Stimulated activated CD8-positive, alpha-beta memory T cell treated with anti-CD3 and anti-CD28 coated beads, Interleukin-2, amount 100 ng/mL, for 1 hour (primary cell): ENCODE data around the gene EXOC6B.

Experiments used
- DNase-seq, 2 donors: peaks; one replicate each; pipeline ENCODE4 v3.0.0-alpha.2; 2020; ENCODE audit warnings: low read depth in 2 of 2

Gene EXOC6B

GRCh38 chr2:72738096-72738495, 87.7 kb downstream of the EXOC6B start:
- DNase-seq = no peak

- no peak for DNase-seq
Measured at GRCh38 chr2:72734432-72734831, 91.4 kb downstream of the EXOC6B start.

- DNase-seq = no peak
Measured at GRCh38 chr2:72731116-72731515, 94.7 kb downstream of the EXOC6B start.

DNA sequence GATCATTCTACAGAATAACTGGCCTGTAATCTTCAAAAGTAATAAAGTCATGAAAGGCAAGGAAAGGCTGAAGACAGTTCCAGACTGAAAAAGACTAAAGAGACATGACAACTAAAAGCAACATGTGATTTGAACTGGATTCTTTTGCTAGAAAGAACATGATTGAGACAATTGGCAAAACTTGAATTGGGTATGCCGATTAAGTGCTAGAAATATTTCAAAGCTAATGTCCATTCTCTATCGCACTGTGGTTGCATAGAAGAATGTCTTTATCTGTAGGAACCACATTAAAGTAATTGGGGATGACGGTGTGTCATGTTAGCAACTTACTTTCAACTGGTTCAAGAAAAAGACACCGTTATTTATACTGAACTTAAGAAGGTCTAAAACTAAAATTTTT, 98.5 kb downstream of the EXOC6B start:
- no peak for DNase-seq

- DNase-seq = no peak
Measured at GRCh38 chr2:72723769-72724370, 102.0 kb downstream of the EXOC6B start.

DNA sequence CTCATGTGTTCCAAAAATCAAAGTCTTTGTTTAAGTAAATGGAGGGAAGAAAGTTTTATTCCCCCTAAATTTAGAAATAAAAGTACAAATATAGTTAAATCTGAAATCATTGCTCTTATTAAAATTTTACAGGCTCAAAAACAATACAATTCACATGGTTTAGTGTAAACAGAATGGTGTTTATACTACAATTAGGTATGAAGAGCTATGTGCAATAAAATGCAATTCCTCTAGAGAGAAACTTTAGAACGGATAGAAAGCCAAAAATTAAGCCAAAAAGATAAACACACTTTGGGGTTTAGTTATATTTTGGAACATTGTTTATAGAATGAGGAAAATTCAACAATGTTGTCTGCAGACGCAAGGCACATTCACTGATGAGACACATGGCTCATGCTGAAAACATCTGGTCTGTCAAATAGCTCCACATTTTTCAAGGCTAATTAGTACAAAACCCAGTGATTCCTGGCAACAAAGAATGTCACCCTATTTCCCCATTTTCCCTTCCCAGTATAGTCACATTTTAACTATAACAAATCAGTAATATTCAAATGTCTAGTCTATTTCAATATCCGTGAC, 103.3 kb downstream of the EXOC6B start:
- no peak for DNase-seq

DNA sequence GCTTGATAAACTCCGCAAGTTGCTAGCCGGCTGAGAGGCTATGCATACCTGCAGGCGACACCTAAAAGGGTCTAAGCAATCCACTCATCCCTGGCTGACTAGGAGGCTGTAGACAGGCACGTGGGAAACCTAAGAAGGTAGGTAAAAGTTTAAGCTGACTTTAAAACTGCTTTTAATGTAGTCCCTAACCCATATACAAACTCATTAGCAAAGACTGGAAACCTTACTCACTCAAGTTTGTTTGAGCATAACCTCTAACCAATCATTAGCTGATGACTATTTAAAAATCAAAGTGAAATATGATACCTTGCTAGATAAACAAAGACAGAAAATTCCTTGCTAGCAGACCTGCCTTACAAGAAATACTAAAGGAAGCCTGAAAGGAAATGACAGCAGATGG, 106.4 kb downstream of the EXOC6B start:
- no peak for DNase-seq

- DNase-seq = no peak
Measured at GRCh38 chr2:72718876-72719275, 107.0 kb downstream of the EXOC6B start.

DNA sequence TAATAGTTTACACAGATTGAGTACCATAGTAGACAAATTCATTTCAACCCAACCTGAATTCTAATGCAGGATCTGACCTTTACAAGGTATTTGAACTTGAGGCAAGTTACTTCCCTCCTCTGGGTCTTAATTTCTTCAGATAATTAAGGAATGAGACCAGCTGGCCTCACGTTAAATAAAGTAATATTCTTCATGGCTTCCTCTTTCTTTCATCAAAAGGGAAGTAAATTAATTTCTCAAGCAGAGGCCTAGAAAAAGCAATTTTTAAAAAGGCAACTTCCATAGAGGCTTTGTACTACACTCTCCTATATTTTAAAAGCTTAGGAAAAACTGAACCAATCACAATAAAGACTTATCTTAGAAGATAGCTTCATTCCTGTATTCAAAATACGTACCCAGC, 109.2 kb downstream of the EXOC6B start:
- DNase-seq = no peak

GRCh38 chr2:72713857-72714256, 112.0 kb downstream of the EXOC6B start:
- DNase-seq = no peak

DNA sequence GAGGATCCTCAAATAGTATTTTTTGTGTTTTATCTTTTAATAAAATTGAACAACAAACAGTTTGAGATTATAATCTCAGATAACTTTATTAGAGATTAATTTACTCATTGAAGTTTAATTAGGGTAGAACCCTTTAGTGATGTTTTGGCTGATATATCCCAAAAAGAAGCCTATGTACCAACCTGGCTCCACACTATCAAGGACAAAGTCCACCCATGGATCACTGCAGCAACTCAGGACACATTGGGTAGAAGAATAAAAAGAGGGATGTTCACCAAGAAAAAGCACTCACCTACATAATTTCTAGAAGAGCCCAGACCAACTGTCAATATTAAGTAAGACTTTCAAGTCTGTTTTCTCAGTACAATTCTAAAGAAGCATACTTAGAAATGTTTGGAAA, 112.9 kb downstream of the EXOC6B start:
- DNase-seq = no peak

- no peak for DNase-seq
Measured at GRCh38 chr2:72712304-72712703, 113.5 kb downstream of the EXOC6B start.

- DNase-seq = no peak
Measured at GRCh38 chr2:72710418-72711152, 115.2 kb downstream of the EXOC6B start.

- DNase-seq = no peak
Measured at GRCh38 chr2:72708236-72708635, 117.6 kb downstream of the EXOC6B start.

GRCh38 chr2:72698300-72698699, 127.5 kb downstream of the EXOC6B start:
- DNase-seq = no peak

- DNase-seq = no peak
Measured at GRCh38 chr2:72696559-72696958, 129.3 kb downstream of the EXOC6B start.

DNA sequence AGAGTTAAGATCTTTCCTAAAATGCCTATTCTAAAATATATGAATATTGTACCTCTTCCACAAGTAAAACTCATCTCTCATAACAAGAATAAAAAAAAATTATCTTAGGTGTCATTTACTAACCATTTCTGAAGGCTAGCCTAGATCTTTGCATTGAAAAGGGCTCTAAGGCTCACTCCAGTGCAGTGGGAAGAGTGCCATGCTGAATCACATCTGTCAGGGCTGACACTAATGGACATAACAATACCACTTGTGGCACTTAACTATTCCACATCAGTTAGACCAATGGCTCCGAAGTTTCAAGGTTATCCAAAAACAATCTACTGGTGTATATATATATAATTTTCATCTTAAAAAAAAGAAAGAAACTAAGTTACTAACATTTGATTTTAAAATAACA, 130.2 kb downstream of the EXOC6B start:
- DNase-seq = no peak

GRCh38 chr2:72694715-72695496, 130.9 kb downstream of the EXOC6B start:
- DNase-seq = no peak

GRCh38 chr2:72689579-72690195, 136.1 kb downstream of the EXOC6B start:
- DNase-seq = no peak

- DNase-seq = no peak
Measured at GRCh38 chr2:72685638-72686213, 140.1 kb downstream of the EXOC6B start.

GRCh38 chr2:72682061-72682460, 143.8 kb downstream of the EXOC6B start:
- DNase-seq = no peak
